ENCODE measurements around the gene ZNF384. TPM values are rescaled to one million over a fixed set of nuclear protein-coding genes. Genes with fewer than 3 reads are reported as not detected.
"Not testable (repeated sequence)": the region's sequence is repeated elsewhere in the genome, so short reads cannot be mapped to it uniquely, and the experiment has no call there.

The ZNF384 gene
- 10 to 100 TPM; 73.2 to 86.0 (median 76.1) TPM for polyA plus RNA-seq (ENCODE audit: insufficient read length in 3 of 3)

- peak; percentile 97 to 99 (median 99) for DNase-seq (ENCODE audit: low read depth in 3 of 3, low spot score in 2 of 3)
These were observed at the start of gene ZNF384 for GRCh38 chr12:6688999-6689882. ZNF384 (minus strand) TSS chr12:6689375; CDS start chr12:6679520, 9,855 bp downstream.

GRCh38 chr12:6736754-6737153 lies 47.6 kb upstream of the ZNF384 start:
- no peak for DNase-seq (ENCODE audit: low read depth in 3 of 3, low spot score in 2 of 3)

- DNase-seq (ENCODE audit: low read depth in 3 of 3, low spot score in 2 of 3): peak; percentile 9 to 36 (median 12)
These were observed 46.4 kb upstream of the ZNF384 start for GRCh38 chr12:6735448-6736191.

- DNase-seq (ENCODE audit: low read depth in 3 of 3, low spot score in 2 of 3): no peak
These were observed 45.6 kb upstream of the ZNF384 start for GRCh38 chr12:6734506-6735387.

- DNase-seq (ENCODE audit: low read depth in 3 of 3, low spot score in 2 of 3): no peak
These were observed 41.0 kb upstream of the ZNF384 start for GRCh38 chr12:6730169-6730568.

- no peak for DNase-seq (ENCODE audit: low read depth in 3 of 3, low spot score in 2 of 3)
These were observed 40.0 kb upstream of the ZNF384 start for GRCh38 chr12:6729186-6729585.

GRCh38 chr12:6725350-6725749 lies 36.2 kb upstream of the ZNF384 start:
- DNase-seq (ENCODE audit: low read depth in 3 of 3, low spot score in 2 of 3): no peak

- DNase-seq (ENCODE audit: low read depth in 3 of 3, low spot score in 2 of 3): peak in 1 of 3 donors; percentile 10
These were observed 35.2 kb upstream of the ZNF384 start for GRCh38 chr12:6724409-6724797.

GRCh38 chr12:6723607-6724408 lies 34.6 kb upstream of the ZNF384 start, which contains the start of gene COPS7A:
COPS7A (plus strand) TSS chr12:6724046; CDS start chr12:6724657, 611 bp downstream.
- DNase-seq (ENCODE audit: low read depth in 3 of 3, low spot score in 2 of 3): peak; percentile 90 to 94 (median 91)

GRCh38 chr12:6722863-6723262 lies 33.7 kb upstream of the ZNF384 start:
- no peak for DNase-seq (ENCODE audit: low read depth in 3 of 3, low spot score in 2 of 3)

GRCh38 chr12:6716874-6717437 lies 27.8 kb upstream of the ZNF384 start:
- DNase-seq (ENCODE audit: low read depth in 3 of 3, low spot score in 2 of 3): no peak

- DNase-seq (ENCODE audit: low read depth in 3 of 3, low spot score in 2 of 3): not testable (repeated sequence)
These were observed 27.1 kb upstream of the ZNF384 start for GRCh38 chr12:6716031-6716873.

- no peak for DNase-seq (ENCODE audit: low read depth in 3 of 3, low spot score in 2 of 3)
These were observed 19.8 kb upstream of the ZNF384 start for GRCh38 chr12:6708960-6709394.

GRCh38 chr12:6708351-6708750 lies 19.2 kb upstream of the ZNF384 start:
- not testable (repeated sequence) for DNase-seq (ENCODE audit: low read depth in 3 of 3, low spot score in 2 of 3)

- DNase-seq (ENCODE audit: low read depth in 3 of 3, low spot score in 2 of 3): no peak
These were observed 14.5 kb upstream of the ZNF384 start for GRCh38 chr12:6703631-6704030.

GRCh38 chr12:6701078-6701768 lies 12.0 kb upstream of the ZNF384 start:
- no peak for DNase-seq (ENCODE audit: low read depth in 3 of 3, low spot score in 2 of 3)

GRCh38 chr12:6700646-6701051 lies 11.5 kb upstream of the ZNF384 start, which contains the start of gene PIANP:
PIANP (minus strand) TSS chr12:6700815; CDS start chr12:6698061, 2,754 bp downstream.
- peak in 1 of 3 donors; percentile 59 for DNase-seq (ENCODE audit: low read depth in 3 of 3, low spot score in 2 of 3)

Data from right renal cortex interstitium (tissue), 3 donors.